HepG2 (cell line): ENCODE data around the gene SPAG6. TPM values are rescaled to one million over a fixed set of nuclear protein-coding genes. Genes with fewer than 3 reads are reported as not detected.

Experiments
- ATAC-seq: fragments of 200-7000 bp; cut with Tn5 transposase; 3 replicates; pipeline ENCODE4 v1.9.1; 2020; ENCODE audit warnings: mild to moderate bottlenecking, moderate library complexity
- BruUV-seq: library from RNA; stranded (reverse); fragments of 400-500 nt; replicated peaks from 2 replicates; lab custom pipeline; 2021; lab: Mats Ljungman, UMichigan
- CTCF ChIA-PET: fragments of 300-600 bp; formaldehyde crosslinking; extraction: SDS; loops from one replicate; lab custom pipeline; 2021; ENCODE audit warnings: low total read pairs, inconsistent platforms, low intra/inter-chr PET ratio; lab: Yijun Ruan, JAX
- POLR2A ChIA-PET: fragments of 350-600 bp; sonication (Branson Sonifier 250); formaldehyde crosslinking; loops from one replicate; lab custom pipeline; 2020; ENCODE audit warnings: antibody characterized with exemption, inconsistent platforms; lab: Yijun Ruan, JAX
- DNase-seq: peaks from one replicate; pipeline ENCODE4 v3.0.0-alpha.2; 2015; ENCODE audit warnings: low spot score
- FAIRE-seq: peaks from 3 replicates; lab custom pipeline; 2011; peaks lifted over from hg19 to GRCh38; lab: Jason Lieb, UNC
- H2AFZ ChIP-seq: one replicate; pipeline ENCODE4 v1.6.1; 2011; ENCODE audit warnings: low read length, inconsistent platforms
- H3K27ac ChIP-seq: fragments of 300-600 bp; 3 replicates; pipeline ENCODE4 v1.8.0; 2011; ENCODE audit warnings: mixed run types, mild to moderate bottlenecking, mixed read lengths, low read length, inconsistent platforms; ENCODE audit not compliant: insufficient read depth; ENCODE audit errors: extremely low read length
- H3K27me3 ChIP-seq, 2 experiments: fragments of 200-600 bp in 1 of 2; 2 replicates in 1 of 2; 3 replicates in 1 of 2; pipeline versions ENCODE4 v1.6.0 to v1.8.0; 2011; ENCODE audit warnings: low read length in 2 of 2, mild to moderate bottlenecking in 2 of 2, moderate library complexity in 2 of 2, inconsistent platforms in 1 of 2; ENCODE audit not compliant: insufficient read depth in 2 of 2, control insufficient read depth in 1 of 2
- H3K36me3 ChIP-seq, 2 experiments: fragments of 200-600 bp in 1 of 2; replicated peaks in 1 of 2; 2 replicates in 1 of 2; 3 replicates in 1 of 2; pipeline versions ENCODE4 v1.5.1 to v1.8.0; 2011; ENCODE audit warnings: low read length in 2 of 2, inconsistent platforms in 1 of 2; ENCODE audit not compliant: insufficient read depth in 2 of 2, control insufficient read depth in 1 of 2
- H3K4me1 ChIP-seq: 2 replicates; pipeline ENCODE4 v1.5.1; 2012; ENCODE audit warnings: low read length, inconsistent platforms; ENCODE audit not compliant: insufficient read depth
- H3K4me2 ChIP-seq: 2 replicates; pipeline ENCODE4 v1.6.0; 2011; ENCODE audit warnings: low read depth, low read length, inconsistent platforms
- H3K4me3 ChIP-seq, 3 experiments: fragments of 200-600 bp in 1 of 3; sonication (generic), shearing (Covaris generic) in 1 of 3; replicated peaks in 1 of 3; 2 replicates each; pipeline ENCODE4 v1.5.1; 2011 to 2016; ENCODE audit warnings: low read length in 3 of 3, inconsistent platforms in 2 of 3, low read depth in 2 of 3, mild to moderate bottlenecking in 2 of 3, control low read depth in 1 of 3, mixed read lengths in 1 of 3; ENCODE audit not compliant: insufficient read depth in 1 of 3
- H3K79me2 ChIP-seq: one replicate; pipeline ENCODE4 v1.6.1; 2011; ENCODE audit warnings: low read length, inconsistent platforms; ENCODE audit not compliant: insufficient read depth
- H3K9ac ChIP-seq: 2 replicates; pipeline ENCODE4 v1.6.0; 2011; ENCODE audit warnings: mild to moderate bottlenecking, low read depth, low read length, inconsistent platforms; ENCODE audit not compliant: insufficient read depth
- H3K9me3 ChIP-seq: 2 replicates; pipeline ENCODE4 v1.5.1; 2012; ENCODE audit warnings: mild to moderate bottlenecking, low read length
- H4K20me1 ChIP-seq: 2 replicates; pipeline ENCODE4 v1.6.0; 2011; ENCODE audit warnings: inconsistent platforms, mild to moderate bottlenecking, low read length, moderate library complexity; ENCODE audit not compliant: insufficient read depth
- E2F5 ChIP-seq: sonication (generic); formaldehyde crosslinking; conservative IDR thresholded peaks from 2 replicates; pipeline ENCODE4 v1.4.0; 2020; ENCODE audit warnings: missing genetic modification reagents
- IKZF1 ChIP-seq: fragments of 450-650 bp; IDR thresholded peaks from 2 replicates; pipeline ENCODE4 v1.7.1; 2016
- JDP2 ChIP-seq: sonication (generic); formaldehyde crosslinking; IDR thresholded peaks from 2 replicates; pipeline ENCODE4 v1.8.1; 2022; ENCODE audit warnings: missing genetic modification reagents, borderline replicate concordance
- MEIS2 ChIP-seq: sonication (generic); formaldehyde crosslinking; IDR thresholded peaks from 2 replicates; pipeline ENCODE4 v1.9.0; 2021; ENCODE audit warnings: mild to moderate bottlenecking, missing genetic modification reagents
- NFIC ChIP-seq: IDR thresholded peaks from 2 replicates; pipeline ENCODE4 v1.6.1; 2012; ENCODE audit warnings: mild to moderate bottlenecking, low read length, inconsistent platforms
- NR2F2 ChIP-seq: IDR thresholded peaks from 2 replicates; pipeline ENCODE4 v1.6.1; 2012; ENCODE audit warnings: low read depth, inconsistent platforms, borderline replicate concordance
- NR2F6 ChIP-seq, 2 experiments: IDR thresholded peaks; 2 replicates each; pipeline ENCODE4 v1.6.1; 2016; ENCODE audit warnings: antibody characterized with exemption in 1 of 2, mild to moderate bottlenecking in 1 of 2
- SAFB2 ChIP-seq: sonication (generic); formaldehyde crosslinking; IDR thresholded peaks from 2 replicates; pipeline ENCODE4 v1.5.1; 2020; ENCODE audit warnings: missing genetic modification reagents, low read depth, mild to moderate bottlenecking, borderline replicate concordance
- SOX13 ChIP-seq, 3 experiments: fragments of 450-650 bp in 1 of 3; sonication (generic) in 1 of 3; formaldehyde crosslinking in 1 of 3; IDR thresholded peaks in 2 of 3; conservative IDR thresholded peaks in 1 of 3; 2 replicates each; pipeline versions ENCODE4 v1.5.0 to v1.6.1; 2016 to 2020; ENCODE audit warnings: antibody characterized with exemption in 1 of 3, mild to moderate bottlenecking in 1 of 3, missing compliant biosample characterization in 1 of 3, missing genetic modification reagents in 1 of 3, moderate library complexity in 1 of 3
- USF2 ChIP-seq, 2 experiments: sonication (generic) in 1 of 2; formaldehyde crosslinking in 1 of 2; IDR thresholded peaks; 2 replicates each; pipeline versions ENCODE4 v1.5.1 to v1.6.1; 2011 to 2020; ENCODE audit warnings: borderline replicate concordance in 1 of 2, low read depth in 1 of 2, low read length in 1 of 2, mild to moderate bottlenecking in 1 of 2, missing genetic modification reagents in 1 of 2, moderate library complexity in 1 of 2
- ZBTB10 ChIP-seq: sonication (generic); formaldehyde crosslinking; IDR thresholded peaks from 2 replicates; pipeline ENCODE4 v1.4.0; 2020; ENCODE audit warnings: missing genetic modification reagents, borderline replicate concordance
- ZBTB20 ChIP-seq: sonication (generic); formaldehyde crosslinking; IDR thresholded peaks from 2 replicates; pipeline ENCODE4 v1.8.1; 2023; ENCODE audit warnings: missing genetic modification reagents, low read depth, mild to moderate bottlenecking, borderline replicate concordance
- ZBTB25 ChIP-seq: IDR thresholded peaks from 2 replicates; pipeline ENCODE4 v1.6.1; 2018; ENCODE audit warnings: missing genetic modification reagents
- ZFYVE20 ChIP-seq: sonication (generic); formaldehyde crosslinking; IDR thresholded peaks from 2 replicates; pipeline ENCODE4 v1.8.0; 2023; ENCODE audit warnings: low read depth, mild to moderate bottlenecking, moderate library complexity, missing genetic modification reagents, borderline replicate concordance
- WGBS: methylation state at CpG from one replicate; pipeline ENCODE4 v1.1.6; 2017; ENCODE audit warnings: low lambda C conversion rate; 5-methylcytosine and 5-hydroxymethylcytosine counted together
- in situ Hi-C: cut with HindIII; loops from 2 replicates; pipeline ENCODE4 v1.10.0; 2017; ENCODE audit warnings: low pct_unique_long_range_greater_than_20kb; ENCODE audit not compliant: extremely low pct_ligation_motif_present
- intact Hi-C: fragments of 100-400 bp; cut with micrococcal nuclease; formaldehyde crosslinking; loops from one replicate; pipeline ENCODE4 v1.10.0; 2022; ENCODE audit not compliant: unreplicated experiment
- polyA plus RNA-seq, 8 experiments: library from polyadenylated mRNA; depleted of rRNA in 3 of 8; stranded (reverse) in 7 of 8; unstranded in 1 of 8; fragments of >200 nt; fragmentation: Illumina TruSeq in 4 of 8; extraction: Trizol in 4 of 8; gene quantifications; 2 replicates each; pipeline versions ENCODE4 v1.2.1 to v1.2.3, GENCODE V29; 2011 to 2016; ENCODE audit warnings: low read depth in 4 of 8, missing spikeins in 1 of 8, mixed read lengths in 1 of 8; ENCODE audit not compliant: insufficient read depth in 1 of 8
- total RNA-seq, 5 experiments: library from RNA; depleted of rRNA; stranded (reverse); fragments of >200 nt; fragmentation: Illumina TruSeq; extraction: Trizol; gene quantifications; 2 replicates each; pipeline ENCODE4 v1.2.3, GENCODE V29; 2016; ENCODE audit warnings: low read depth in 1 of 5
- TF ChIP-seq, protein P1 (sequence below): sonication (generic); formaldehyde crosslinking; IDR thresholded peaks from 2 replicates; pipeline ENCODE4 v1.5.0; 2020; ENCODE audit warnings: missing genetic modification reagents

The SPAG6 gene
- total and polyA plus RNA-seq, 2 of the 13 experiments (the other 11 are each of a cell fraction or from before 2014, with no cell fraction given): not detected

DNA sequence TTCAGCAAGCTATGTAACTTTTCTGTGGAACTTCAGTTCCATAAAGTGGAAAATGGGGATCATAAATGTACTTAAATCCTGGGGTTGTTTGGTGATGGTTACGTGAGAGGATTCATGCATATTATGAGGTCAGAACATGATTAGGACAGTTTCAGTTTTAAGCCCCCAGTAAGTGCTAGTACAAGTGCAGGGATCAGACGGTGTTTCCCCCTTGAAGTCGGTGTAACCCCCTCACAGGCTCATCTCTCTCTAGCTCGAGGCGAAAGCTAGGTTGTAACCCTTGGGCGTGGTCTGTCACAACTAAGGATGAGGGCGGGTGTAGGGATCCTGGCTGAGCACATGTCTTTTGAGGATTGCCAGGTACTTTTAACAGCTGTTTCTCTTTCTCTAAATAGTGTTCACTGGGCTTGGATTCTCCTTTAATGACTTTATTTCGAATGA, 84.7 kb downstream of the SPAG6 start:
- intact Hi-C loops: loop anchor here (10.0 kb wide), 1 partner anchor 425 kb away; the partner anchor contains the start of gene DNAJC1
- Histone ChIP-seq H3K9me3 (no peaks in the 10 kb centered on the region), H3K27me3 (no peaks in the 10 kb centered on the region), H3K4me1 (peaks cover 12% of the 10 kb centered on the region; the same call in 1 of the 2 replicates), H3K36me3 (no peaks in the 10 kb centered on the region), H3K4me2 (no peak overlapping the region), H2AFZ (no peak overlapping the region), H3K27ac (no peak overlapping the region), H3K9ac (no peak overlapping the region), H4K20me1 (no peaks in the 10 kb centered on the region), H3K4me3 (no peak overlapping the region), H3K79me2 (no peaks in the 10 kb centered on the region)
- no TSS peak for BruUV-seq
- DNase-seq (no peak), FAIRE-seq (no peak), ATAC-seq (no peak)
- ChIA-PET POLR2A (interaction anchor here (0.6 kb wide), 1 partner anchor 114 kb away, joined by 3 read pairs; the partner anchor contains the start of gene COMMD3), CTCF (no interaction called here)
- in situ Hi-C loops: no loop called here
- 32% methylated on average over 3 of the region's 8 CpGs for WGBS
- TF ChIP-seq, protein P1, sequence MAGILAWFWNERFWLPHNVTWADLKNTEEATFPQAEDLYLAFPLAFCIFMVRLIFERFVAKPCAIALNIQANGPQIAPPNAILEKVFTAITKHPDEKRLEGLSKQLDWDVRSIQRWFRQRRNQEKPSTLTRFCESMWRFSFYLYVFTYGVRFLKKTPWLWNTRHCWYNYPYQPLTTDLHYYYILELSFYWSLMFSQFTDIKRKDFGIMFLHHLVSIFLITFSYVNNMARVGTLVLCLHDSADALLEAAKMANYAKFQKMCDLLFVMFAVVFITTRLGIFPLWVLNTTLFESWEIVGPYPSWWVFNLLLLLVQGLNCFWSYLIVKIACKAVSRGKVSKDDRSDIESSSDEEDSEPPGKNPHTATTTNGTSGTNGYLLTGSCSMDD (CRISPR knock-in tag): no peak
- TF ChIP-seq JDP2 (CRISPR knock-in tag) (no peak), SOX13 (IDR thresholded peaks at IDR 0.05) (no peak), SOX13 (CRISPR knock-in tag; conservative IDR thresholded peaks at IDR 0.05 in 1 of 2, IDR thresholded peaks at IDR 0.05 in 1 of 2) (no peak), SAFB2 (no peak), NR2F6 (IDR thresholded peaks at IDR 0.05) (no peak), NR2F6 (CRISPR knock-in tag; IDR thresholded peaks at IDR 0.05) (no peak), ZFYVE20 (CRISPR knock-in tag) (no peak), MEIS2 (CRISPR knock-in tag) (no peak), ZBTB25 (no peak), E2F5 (CRISPR knock-in tag) (no peak), ZBTB20 (CRISPR knock-in tag) (no peak), NR2F2 (no peak), NFIC (no peak), IKZF1 (no peak), ZBTB10 (CRISPR knock-in tag) (no peak), USF2 (IDR thresholded peaks at IDR 0.05; ENCODE audit: low read depth, low read length) (no peak), USF2 (CRISPR knock-in tag; IDR thresholded peaks at IDR 0.05; ENCODE audit: borderline replicate concordance) (no peak)
